Loucy (cell line): ENCODE results near the gene MAML3.

Experiments
- H2AFZ ChIP-seq: fragments of 200-600 bp; sonication (generic); 2 replicates; pipeline ENCODE4 v1.6.0; 2016; ENCODE audit warnings: antibody characterized with exemption, mild to moderate bottlenecking, low read length, moderate library complexity
- H3F3A ChIP-seq: fragments of 200-600 bp; 2 replicates; pipeline ENCODE4 v1.6.0; 2016; ENCODE audit warnings: antibody characterized with exemption, low read depth, mild to moderate bottlenecking
- H3K27me3 ChIP-seq: fragments of 200-600 bp; sonication (generic); 2 replicates; pipeline ENCODE4 v1.6.1; 2014; ENCODE audit warnings: low read length, mild to moderate bottlenecking; ENCODE audit not compliant: insufficient read depth, poor library complexity, severe bottlenecking
- H3K36me3 ChIP-seq: fragments of 200-600 bp; sonication (generic); 2 replicates; pipeline ENCODE4 v1.6.1; 2016; ENCODE audit warnings: low read length; ENCODE audit not compliant: insufficient read depth
- H3K4me1 ChIP-seq: fragments of 200-600 bp; sonication (generic); 2 replicates; pipeline ENCODE4 v1.5.1; 2014; ENCODE audit warnings: low read length, mild to moderate bottlenecking; ENCODE audit not compliant: insufficient read depth, poor library complexity, severe bottlenecking
- H3K4me2 ChIP-seq: fragments of 200-600 bp; sonication (generic); 2 replicates; pipeline ENCODE4 v1.6.0; 2014; ENCODE audit warnings: antibody characterized with exemption, low read length, low read depth, mild to moderate bottlenecking; ENCODE audit not compliant: poor library complexity, severe bottlenecking
- H3K4me3 ChIP-seq: fragments of 200-600 bp; sonication (generic); 2 replicates; pipeline ENCODE4 v1.5.1; 2014; ENCODE audit warnings: low read length, mild to moderate bottlenecking, mixed read lengths; ENCODE audit not compliant: poor library complexity, severe bottlenecking
- H3K79me2 ChIP-seq: fragments of 200-600 bp; sonication (generic); 2 replicates; pipeline ENCODE4 v1.6.1; 2014; ENCODE audit warnings: low read length; ENCODE audit not compliant: insufficient read depth
- H3K9ac ChIP-seq: fragments of 200-600 bp; sonication (generic); 2 replicates; pipeline ENCODE4 v1.6.0; 2014; ENCODE audit warnings: mild to moderate bottlenecking, low read depth, low read length, moderate library complexity; ENCODE audit not compliant: poor library complexity, severe bottlenecking
- H3K9me2 ChIP-seq: fragments of 200-600 bp; sonication (generic); replicated peaks from 2 replicates; pipeline ENCODE4 v1.6.1; 2016; ENCODE audit warnings: low read depth, low read length, mixed read lengths
- H3K9me3 ChIP-seq: fragments of 200-600 bp; sonication (generic); 2 replicates; pipeline ENCODE4 v1.6.1; 2014; ENCODE audit warnings: mild to moderate bottlenecking, antibody characterized with exemption, low read length, low read depth; ENCODE audit not compliant: insufficient read depth
- H4K20me1 ChIP-seq: fragments of 200-600 bp; sonication (generic); 2 replicates; pipeline ENCODE4 v1.6.0; 2014; ENCODE audit warnings: antibody characterized with exemption, low read length, mild to moderate bottlenecking; ENCODE audit not compliant: insufficient read depth, poor library complexity, severe bottlenecking
- CTCF ChIP-seq: fragments of 200-600 bp; sonication (generic); conservative IDR thresholded peaks from 2 replicates; pipeline ENCODE4 v1.5.1; 2014; ENCODE audit warnings: mild to moderate bottlenecking, antibody characterized with exemption, low read length
- EZH2phosphoT487 ChIP-seq: fragments of 200-600 bp; IDR thresholded peaks from 2 replicates; pipeline ENCODE4 v1.6.1; 2018; ENCODE audit warnings: antibody characterized with exemption, mild to moderate bottlenecking, moderate library complexity, borderline replicate concordance

Gene MAML3

GRCh38 chr4:140172960-140173359 lies 19.0 kb upstream of the MAML3 start:
- Histone ChIP-seq H3K4me3 (no peak overlapping the region), H3K4me2 (no peak overlapping the region)
- no peak for TF ChIP-seq EZH2phosphoT487

DNA sequence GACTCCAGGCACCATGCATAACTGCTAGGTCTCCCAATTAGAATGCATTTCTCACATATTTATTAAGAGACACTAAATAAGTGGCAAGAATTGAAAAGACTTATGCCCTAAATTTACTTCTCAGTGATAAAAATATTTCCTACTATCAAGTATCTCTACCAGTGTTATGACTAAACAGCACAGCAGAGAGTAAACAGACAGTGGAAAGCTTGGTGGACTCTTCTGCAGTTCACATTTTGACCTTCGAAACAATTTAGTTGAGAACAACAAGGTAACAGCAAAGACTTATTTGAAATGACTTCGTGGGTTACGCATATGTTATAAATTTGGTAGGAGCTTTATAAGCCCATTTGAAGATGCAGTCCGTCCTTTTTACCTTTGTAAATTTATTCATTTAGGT lies 16.3 kb upstream of the MAML3 start:
- H3K27me3 ChIP-seq = no peaks in the 10 kb centered on the region
- TF ChIP-seq EZH2phosphoT487 = no peak
- TF ChIP-seq CTCF = no peak

More at GRCh38 chr4:140172960-140173359, 19.0 kb upstream of the MAML3 start:
- H3F3A ChIP-seq = no peaks in the 10 kb centered on the region
- no peaks in the 10 kb centered on the region for H3K9me3 ChIP-seq
- no peaks in the 10 kb centered on the region for H3K9me2 ChIP-seq
- H2AFZ ChIP-seq = no peak overlapping the region
- no peaks in the 10 kb centered on the region for H3K36me3 ChIP-seq
- no peaks in the 10 kb centered on the region for H4K20me1 ChIP-seq
- H3K79me2 ChIP-seq = no peaks in the 10 kb centered on the region
- no peak overlapping the region for H3K9ac ChIP-seq
- H3K27me3 ChIP-seq = no peaks in the 10 kb centered on the region
- H3K4me1 ChIP-seq = no peaks in the 10 kb centered on the region

DNA sequence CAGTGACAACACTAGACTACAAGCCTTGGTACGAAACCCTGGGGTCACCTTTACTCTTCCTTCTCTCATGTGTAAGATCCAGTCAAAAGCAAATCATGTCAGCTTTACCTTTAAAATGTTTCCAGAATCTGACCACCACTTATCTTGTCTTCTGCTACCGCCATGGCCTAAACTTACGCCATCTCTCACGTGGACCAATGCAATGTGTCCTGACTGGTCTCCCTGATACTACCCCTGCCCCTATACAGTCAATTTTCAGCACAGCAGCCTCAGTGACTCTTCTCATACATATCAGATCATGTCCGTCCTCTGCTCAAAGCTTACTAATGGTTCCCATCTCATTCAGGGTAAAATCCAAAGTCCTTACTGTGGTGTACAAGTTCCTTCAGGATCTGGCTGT lies 15.0 kb upstream of the MAML3 start:
- no peaks in the 10 kb centered on the region for H3K27me3 ChIP-seq
- H3K4me1 ChIP-seq = no peaks in the 10 kb centered on the region
- H3K4me3 ChIP-seq = no peak overlapping the region
- no peaks in the 10 kb centered on the region for H3K9me2 ChIP-seq
- no peaks in the 10 kb centered on the region for H3K79me2 ChIP-seq
- no peak overlapping the region for H2AFZ ChIP-seq
- no peaks in the 10 kb centered on the region for H3K36me3 ChIP-seq
- no peaks in the 10 kb centered on the region for H3F3A ChIP-seq
- H3K9me3 ChIP-seq = no peaks in the 10 kb centered on the region
- TF ChIP-seq EZH2phosphoT487 = no peak
- no peak for TF ChIP-seq CTCF
- H3K4me2 ChIP-seq = no peak overlapping the region
- H3K9ac ChIP-seq = no peak overlapping the region
- no peaks in the 10 kb centered on the region for H4K20me1 ChIP-seq

More for the DNA sequence above, 16.3 kb upstream of the MAML3 start:
- no peaks in the 10 kb centered on the region for H4K20me1 ChIP-seq
- H3K79me2 ChIP-seq = no peaks in the 10 kb centered on the region
- H3K4me1 ChIP-seq = no peaks in the 10 kb centered on the region
- H3K36me3 ChIP-seq = no peaks in the 10 kb centered on the region
- H2AFZ ChIP-seq = no peak overlapping the region
- H3K9me3 ChIP-seq = no peaks in the 10 kb centered on the region
- H3K4me2 ChIP-seq = no peak overlapping the region
- no peaks in the 10 kb centered on the region for H3K9me2 ChIP-seq
- H3K4me3 ChIP-seq = no peak overlapping the region
- no peaks in the 10 kb centered on the region for H3F3A ChIP-seq
- no peak overlapping the region for H3K9ac ChIP-seq

GRCh38 chr4:140168474-140168873 lies 14.5 kb upstream of the MAML3 start:
- H4K20me1 ChIP-seq = no peaks in the 10 kb centered on the region
- no peaks in the 10 kb centered on the region for H3F3A ChIP-seq
- no peak overlapping the region for H3K4me2 ChIP-seq
- H3K4me1 ChIP-seq = no peaks in the 10 kb centered on the region
- no peaks in the 10 kb centered on the region for H3K27me3 ChIP-seq
- H3K4me3 ChIP-seq = no peak overlapping the region
- no peak overlapping the region for H3K9ac ChIP-seq
- no peaks in the 10 kb centered on the region for H3K9me3 ChIP-seq
- H3K9me2 ChIP-seq = no peaks in the 10 kb centered on the region
- no peaks in the 10 kb centered on the region for H3K79me2 ChIP-seq
- no peaks in the 10 kb centered on the region for H3K36me3 ChIP-seq
- TF ChIP-seq EZH2phosphoT487 = no peak
- no peak for TF ChIP-seq CTCF
- no peak overlapping the region for H2AFZ ChIP-seq
